Ecto neural progenitor cell (in vitro differentiated cells): ENCODE data around the gene XPNPEP2.

ENCODE experiments used
- DNase-seq: peaks from one replicate; pipeline ENCODE4 v3.0.0-alpha.2; 2018; ENCODE audit warnings: low spot score

The XPNPEP2 gene, protein sequence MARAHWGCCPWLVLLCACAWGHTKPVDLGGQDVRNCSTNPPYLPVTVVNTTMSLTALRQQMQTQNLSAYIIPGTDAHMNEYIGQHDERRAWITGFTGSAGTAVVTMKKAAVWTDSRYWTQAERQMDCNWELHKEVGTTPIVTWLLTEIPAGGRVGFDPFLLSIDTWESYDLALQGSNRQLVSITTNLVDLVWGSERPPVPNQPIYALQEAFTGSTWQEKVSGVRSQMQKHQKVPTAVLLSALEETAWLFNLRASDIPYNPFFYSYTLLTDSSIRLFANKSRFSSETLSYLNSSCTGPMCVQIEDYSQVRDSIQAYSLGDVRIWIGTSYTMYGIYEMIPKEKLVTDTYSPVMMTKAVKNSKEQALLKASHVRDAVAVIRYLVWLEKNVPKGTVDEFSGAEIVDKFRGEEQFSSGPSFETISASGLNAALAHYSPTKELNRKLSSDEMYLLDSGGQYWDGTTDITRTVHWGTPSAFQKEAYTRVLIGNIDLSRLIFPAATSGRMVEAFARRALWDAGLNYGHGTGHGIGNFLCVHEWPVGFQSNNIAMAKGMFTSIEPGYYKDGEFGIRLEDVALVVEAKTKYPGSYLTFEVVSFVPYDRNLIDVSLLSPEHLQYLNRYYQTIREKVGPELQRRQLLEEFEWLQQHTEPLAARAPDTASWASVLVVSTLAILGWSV

DNA sequence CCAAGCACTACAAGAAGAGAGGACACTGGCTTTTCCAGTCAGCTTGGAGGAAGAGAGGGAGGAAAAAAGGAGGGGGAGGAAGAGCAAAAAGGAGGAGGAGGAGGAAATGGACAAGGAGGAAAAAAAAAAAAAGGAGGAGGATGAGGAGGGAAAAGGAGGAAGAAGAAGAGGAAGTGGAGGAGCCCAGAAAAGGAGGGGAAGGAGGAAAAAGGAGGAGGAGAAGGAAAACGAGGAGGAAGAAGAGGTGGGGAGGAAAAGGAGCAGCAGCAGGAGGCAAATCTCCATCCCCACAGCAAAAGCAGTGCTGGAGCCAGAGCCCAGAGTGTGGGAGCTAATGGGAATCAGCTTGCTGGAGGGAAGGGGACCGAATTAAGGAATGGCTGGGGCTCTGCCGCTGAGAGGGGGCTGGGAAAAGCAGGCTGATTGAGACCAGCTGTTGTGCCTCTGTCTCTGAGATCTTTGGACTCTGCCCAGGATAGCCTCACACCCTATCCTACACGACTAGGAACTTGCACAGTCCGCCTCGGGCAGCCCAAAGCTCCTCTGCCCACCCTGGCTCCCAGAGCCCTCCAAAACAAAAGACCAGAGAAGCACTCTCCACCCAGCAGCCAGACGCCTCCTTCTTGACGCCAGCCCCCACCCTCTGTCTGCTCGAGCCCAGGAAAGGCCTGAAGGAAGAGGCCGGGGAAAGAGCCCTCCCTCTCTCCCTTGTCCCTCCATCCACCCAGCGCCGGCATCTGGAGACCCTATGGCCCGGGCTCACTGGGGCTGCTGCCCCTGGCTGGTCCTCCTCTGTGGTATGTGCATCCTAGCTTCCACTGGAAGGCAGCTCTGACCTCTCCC lies at the start of gene XPNPEP2:
Gene XPNPEP2, plus strand, starts transcription at position 514 of the 843 bp plus-strand sequence. Its CDS starts 235 bp downstream, at position 749.
- DNase-seq = peak; percentile 53

DNA sequence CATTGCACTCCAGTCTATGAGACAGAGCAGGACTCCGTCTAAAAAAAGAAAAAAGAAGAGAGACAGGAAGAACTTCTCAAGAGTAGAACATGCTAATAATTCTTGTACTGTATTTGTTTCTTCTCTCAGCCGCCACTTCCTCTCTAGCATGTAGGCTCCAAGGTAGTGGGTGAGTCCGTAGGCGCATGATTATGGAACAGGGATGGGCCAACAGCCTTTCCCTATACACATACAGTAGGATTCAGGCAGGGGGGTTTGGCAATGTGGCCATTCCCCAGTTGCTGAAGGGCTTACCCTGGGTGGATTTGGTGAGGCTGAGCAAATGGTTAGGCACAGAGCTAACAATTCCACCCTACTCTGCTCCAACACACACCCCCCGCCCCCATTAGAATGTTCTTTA lies 49.0 kb upstream of the XPNPEP2 start:
- DNase-seq = no peak

DNA sequence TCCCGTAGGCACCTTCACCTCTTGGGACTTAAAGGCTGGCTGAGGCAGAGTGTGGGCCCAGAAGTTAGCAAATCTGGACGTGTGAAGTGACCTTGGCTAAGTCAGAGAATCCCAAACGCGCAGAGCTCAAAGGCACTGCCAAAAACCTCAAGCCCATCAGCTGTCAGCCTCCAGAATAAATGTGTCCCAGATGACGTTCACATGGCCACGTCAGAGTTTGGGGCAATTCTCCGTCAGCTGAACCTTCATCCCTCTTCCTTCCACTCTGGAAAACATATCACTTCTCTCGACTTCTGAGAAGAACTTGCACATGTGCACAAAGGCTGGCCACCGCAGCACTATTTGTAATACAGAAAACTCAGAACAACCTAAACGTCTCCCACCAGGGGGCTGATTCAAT lies 48.3 kb upstream of the XPNPEP2 start:
- DNase-seq = no peak

DNA sequence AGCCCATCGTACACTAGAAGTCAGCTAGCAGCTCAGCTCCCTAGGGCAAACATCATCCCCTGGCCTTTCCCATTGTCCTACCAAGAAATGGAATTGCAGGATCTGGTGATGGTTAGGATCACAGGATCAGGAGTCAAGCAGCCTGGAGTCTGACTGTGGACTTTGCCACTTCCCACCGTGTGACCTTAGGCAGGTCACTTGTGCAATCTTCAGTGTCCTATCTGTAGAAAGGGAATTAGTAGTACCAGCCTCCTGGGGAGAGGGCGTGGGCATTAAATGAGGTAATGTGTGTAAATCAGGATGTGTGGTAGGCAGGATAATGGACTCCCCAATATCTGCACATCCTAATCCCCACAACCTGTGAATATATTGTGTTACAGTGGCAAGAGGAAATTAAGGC lies 45.4 kb upstream of the XPNPEP2 start:
- no peak for DNase-seq

DNA sequence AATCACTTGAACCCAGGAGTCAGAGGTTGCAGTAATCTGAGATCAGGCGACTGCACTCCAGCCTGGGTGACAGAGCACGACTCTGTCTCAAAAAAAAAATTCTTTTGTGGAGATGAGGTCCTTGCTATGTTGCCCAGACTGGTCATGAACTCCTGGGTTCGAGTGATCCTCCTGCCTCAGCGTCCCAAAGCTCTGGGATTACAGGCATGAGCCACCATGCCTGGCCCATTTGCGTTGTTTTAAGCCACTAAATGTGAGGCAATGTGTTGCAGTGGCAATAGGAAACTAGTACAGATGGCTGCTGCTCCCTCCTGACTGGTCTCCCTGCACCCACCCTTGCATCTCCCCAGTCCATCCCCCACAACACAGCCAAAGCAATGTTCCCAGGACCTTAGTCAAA lies 44.0 kb upstream of the XPNPEP2 start:
- DNase-seq = peak; percentile 6

DNA sequence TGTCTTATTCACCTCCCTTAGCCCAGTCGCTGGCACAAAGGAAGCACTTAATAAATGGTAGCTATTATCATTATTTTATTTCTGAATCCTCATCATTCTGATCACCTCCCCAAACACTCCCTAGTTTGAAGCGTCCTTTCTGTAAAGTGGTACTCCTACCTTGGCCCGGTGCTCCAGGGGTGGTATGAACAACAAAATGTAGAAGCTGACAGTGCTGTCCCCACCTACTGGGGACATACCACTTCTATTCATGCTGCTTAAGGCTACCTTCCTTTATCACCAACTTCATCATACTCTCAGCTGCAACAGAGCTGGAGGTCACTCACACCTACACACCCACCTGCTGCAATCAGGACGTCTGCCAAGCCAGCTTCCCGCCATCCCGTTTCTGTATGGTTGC lies 43.2 kb upstream of the XPNPEP2 start:
- no peak for DNase-seq

DNA sequence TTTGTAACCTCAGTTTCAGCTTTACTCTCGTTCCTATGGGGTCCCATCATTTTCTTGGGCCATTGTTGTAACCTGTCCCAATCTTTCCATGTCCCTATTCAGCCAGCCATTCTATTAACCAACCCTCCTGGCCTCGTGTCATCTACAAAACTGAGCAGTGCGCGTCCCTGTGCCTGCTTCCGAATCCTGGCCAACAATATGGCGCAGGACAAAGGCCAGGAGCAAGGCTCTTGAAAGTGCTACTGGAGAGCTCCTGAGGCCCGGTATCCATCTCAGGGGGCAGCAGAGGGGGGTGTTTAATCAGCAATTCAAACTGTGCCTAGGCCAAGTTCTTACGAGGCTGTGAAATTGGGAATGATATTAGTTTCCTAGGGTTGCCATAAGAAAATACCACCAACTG lies 42.8 kb upstream of the XPNPEP2 start:
- peak; percentile 15 for DNase-seq

DNA sequence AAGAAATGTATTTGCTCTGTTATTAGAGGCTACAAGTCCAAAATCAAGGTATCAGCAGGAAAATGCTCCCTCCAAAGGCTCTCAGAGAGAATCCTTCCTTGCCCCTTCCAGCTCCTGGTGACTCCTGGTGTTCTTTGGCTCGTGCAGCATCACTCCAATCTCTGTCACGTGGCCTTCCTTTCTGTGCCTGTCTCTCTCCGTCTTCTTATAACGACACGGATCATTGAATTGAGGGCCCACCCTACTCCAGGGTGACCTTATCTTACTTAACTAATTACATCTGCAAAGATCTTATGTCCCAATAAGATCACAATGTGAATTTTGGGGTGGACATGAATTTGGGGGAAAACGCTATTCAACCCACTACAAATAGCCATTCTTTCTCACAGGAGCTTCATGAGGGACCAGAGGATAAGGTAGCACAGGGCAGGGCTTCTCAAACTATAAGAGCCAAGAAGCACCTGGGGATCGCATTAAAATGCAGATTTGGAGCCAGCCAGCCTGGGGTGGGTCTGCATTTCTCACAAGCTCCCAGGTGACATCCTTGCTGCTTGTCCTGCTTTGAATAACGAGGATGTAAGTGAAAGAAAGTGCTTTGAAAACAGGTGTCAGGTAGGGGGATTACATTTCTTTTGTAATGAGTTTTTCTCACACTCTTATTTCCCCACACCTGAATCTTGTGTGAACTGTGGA lies 42.2 kb upstream of the XPNPEP2 start:
- DNase-seq = peak; percentile 7

DNA sequence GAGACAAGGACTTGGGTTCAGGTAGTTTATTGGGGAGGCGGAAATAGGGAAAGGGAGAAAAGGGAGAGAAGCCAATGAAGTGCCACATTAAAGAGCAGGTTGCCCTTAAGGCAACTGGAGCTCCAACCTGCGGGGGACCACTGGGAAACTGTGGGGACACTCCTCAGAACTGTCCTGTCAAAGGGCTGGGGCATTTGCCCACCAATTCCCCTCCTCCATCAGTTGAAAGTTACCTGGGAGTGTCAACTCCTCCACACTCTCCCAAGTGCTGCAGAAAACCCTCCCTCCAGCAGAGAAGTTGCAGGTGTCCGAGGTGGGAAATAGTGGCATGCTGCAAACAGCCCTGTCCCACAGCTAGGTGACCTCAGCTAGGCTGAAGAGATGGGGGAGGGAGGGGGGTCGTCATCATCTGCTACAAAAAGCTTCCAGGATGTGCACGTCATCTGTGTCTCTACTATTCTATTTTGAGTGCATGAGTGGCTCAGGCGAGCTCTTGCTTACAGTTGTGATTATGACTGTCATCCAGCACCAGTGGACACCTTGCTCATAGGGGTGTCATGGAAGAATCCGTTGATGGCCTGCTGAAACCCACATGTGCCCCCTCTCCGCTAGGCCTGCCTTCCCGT lies 41.5 kb upstream of the XPNPEP2 start:
- DNase-seq = peak; percentile 3

DNA sequence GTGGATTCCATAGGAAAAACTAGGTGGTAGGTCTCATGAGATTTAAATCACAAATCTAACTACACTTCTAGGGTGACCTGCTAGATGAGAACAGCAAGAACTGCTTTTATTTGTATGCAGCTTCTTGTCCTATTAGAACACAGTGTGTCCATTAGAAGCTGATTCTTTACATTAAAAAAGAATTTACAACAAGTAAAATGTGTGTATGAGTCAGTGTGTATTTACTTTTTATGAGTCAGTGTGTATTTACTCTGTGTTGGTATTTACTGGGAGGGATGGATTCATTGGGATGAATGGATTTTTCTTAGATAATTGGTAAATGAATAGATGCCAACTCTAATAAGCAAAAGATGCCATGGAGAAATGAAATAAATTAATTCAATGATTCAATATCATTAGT lies 40.6 kb upstream of the XPNPEP2 start:
- DNase-seq = no peak

DNA sequence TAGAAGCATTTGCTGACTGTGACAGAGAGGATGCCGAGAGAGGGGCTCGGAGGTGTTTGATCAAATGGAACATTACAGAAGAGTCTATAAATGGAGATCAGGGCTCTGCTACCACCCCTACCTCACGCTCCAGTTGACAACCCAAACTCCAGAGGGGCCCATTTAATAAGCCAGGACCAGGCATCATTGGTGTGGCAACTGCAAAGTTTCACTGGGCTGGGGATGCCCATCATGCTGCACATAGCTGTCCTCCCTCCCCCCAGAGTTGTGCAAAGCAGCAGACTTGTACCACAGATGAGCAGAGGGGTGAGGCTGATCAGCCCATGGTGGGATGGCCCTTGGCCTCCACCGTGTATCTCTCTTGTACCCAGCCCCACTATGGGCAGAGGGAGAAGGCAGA lies 38.2 kb upstream of the XPNPEP2 start:
- DNase-seq = no peak

DNA sequence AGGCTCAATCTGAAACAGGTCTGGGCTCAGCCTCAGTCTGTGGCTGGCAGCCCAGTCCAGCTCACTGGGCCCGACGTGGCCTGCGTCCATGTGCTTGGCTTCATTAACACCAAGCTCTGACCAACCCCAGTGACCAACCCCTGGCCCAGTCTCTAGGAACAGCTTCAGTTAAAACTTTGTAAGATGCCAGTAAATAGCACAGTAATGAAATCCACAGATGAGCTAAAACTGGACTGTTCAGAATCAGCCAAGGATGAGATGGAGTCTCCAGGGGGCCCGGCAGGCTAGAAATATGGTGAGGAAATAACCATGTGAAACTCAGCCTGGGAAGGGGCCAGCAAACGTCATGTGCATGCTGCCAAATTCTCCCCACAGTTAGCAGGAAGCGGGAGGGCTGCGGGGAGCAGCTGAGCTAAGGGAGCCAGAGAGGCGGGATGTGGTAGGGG lies 37.1 kb upstream of the XPNPEP2 start:
- no peak for DNase-seq

DNA sequence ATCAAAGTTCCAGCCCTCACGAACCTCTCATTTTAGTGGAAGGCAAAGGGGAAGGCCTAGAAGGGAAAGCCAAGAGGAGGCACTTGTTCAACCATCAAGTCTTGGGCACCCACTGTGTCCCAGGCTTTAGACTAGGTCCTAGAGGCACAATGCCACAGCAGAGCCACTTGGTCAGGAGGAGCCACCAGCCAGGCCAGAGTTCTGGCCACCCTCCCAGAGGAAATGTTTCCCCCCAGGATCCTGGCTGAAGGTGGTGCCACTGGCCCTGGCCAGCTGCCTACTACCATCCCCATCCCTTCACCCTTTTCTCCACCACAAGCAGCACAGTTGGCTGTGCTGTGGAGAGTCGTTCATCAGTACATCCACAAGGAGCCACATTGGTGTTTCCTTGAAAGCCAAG lies 34.3 kb upstream of the XPNPEP2 start:
- no peak for DNase-seq

DNA sequence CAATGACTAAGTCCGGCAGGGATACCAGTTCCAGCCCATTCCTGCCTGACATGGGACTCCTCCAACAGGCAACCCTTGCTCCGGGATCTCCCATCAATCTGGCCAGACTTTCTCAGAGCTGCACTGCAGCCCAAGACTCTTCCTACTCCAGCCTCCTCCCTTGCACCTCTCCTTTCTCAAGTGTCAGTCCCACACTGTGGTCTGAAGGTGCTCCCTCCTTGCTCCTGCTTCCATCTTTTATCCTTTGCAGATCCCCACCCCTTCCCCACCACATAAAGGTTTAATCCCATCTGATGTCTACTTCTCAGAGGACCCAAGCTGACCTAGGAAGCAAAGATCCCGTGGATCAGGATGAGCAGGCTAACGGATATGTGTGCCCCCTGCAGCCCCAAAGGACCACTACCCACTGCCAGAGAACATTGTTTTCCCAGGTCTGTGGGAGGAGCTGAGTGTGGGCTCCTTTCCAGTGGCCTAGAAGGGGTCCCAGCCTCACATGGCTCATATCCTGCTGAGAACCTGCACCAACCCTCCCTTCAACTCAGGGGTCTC lies 33.3 kb upstream of the XPNPEP2 start:
- DNase-seq = no peak

DNA sequence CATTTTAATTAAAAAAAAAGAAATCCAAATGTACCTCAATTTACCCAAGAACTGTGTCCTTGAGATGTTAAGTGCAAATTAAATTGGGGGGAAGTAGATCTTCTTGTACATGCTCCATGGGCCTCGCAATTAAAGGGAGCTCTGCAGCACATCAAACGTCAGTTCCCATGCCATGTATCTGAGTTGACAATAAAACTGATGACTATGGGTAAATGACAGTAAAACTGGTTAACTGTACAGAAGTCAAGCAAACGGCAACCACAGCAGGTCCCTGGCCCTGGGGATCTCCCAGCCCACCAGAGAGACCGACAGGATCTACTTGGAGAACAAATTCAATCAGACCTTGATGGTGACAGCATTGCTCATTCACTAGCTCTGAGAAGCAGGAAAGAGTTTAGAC lies 32.8 kb upstream of the XPNPEP2 start:
- DNase-seq = no peak

DNA sequence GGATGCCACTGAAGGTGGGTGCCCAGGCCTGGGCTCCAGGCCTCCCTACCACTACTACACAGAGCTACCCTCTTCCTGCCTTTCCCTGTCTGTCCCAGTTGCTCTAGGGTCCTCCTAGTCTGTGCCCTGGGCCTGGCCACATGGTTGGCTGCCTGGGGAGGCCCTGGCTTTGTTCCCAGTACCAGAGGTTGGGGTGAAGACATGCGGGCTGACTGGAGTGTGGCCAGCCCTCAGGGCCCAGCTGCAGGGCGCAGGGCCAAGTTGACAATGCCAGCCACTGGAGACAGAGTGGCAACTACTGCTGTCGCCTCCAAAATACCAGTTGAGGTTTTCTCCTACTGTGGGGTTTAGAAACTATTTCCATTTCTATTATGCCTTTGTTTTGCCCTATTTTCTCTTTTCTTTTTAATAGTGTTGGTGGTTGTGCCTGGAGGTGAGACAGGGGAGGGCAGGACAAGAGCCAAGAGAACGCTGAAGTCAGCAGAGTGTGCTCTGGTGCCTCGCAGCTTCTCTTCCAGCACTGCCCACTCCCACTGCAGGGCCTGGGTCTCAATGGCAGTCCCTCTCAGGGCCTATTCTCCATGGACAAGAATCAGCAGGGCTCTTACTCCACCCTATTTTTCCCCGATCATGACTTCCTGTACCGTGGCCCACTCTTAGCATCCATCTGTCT lies 32.2 kb upstream of the XPNPEP2 start:
- no peak for DNase-seq

DNA sequence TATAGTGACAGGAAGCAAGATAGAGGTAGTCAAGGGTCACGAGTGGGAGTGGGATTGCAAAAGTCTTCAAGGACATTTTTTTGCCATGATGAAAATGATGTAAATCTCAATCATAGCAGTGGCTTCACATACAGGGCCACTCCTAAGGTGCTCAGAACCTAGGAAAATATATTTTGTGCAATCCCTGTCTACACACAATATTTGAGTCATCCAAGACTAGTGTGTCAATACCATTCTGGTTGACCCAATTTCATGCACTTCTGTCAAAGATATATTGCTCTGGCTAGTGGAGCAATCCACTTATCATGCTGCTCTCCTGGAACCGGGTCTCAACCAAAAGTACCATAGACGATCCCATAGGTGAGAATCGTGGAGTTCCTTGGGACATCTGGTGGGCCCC lies 24.2 kb upstream of the XPNPEP2 start:
- no peak for DNase-seq

DNA sequence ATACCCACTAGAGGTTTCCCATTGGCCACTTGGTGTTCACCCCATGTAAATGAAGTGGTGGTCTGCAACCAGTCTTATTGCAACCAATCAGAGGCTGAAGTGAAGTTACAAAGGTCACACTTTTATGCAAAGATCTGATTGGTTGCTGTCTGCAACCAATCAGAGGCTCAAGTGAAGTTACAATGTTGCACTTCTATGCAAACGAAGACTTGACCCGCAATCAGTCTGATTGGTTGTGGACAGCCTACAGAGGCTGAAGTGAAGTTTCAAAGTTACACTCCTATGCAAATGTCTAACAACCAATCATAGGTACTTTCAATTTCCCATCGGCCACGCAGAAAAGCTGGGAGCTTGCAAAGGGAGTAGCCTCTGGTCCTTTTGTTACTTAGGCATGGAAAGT lies 22.3 kb upstream of the XPNPEP2 start:
- no peak for DNase-seq

DNA sequence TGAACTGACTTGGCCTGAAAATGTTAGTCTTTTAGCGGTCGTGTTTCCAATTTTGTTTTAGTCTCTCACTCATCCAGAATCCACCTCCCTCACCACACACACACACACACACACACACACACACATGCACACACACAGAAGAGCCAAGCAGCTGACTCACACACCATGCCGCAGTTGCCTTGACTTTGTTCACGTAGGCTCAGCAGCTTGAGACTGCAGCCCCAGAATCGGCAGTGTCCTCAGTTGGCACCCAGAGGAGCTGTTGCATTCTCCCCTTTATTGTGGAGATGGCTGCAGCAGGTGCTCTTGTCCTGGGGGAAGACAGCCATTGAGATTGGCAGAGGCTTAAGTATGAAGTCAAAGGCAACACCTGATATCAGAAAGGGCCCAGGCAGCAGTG lies 20.9 kb upstream of the XPNPEP2 start:
- no peak for DNase-seq

DNA sequence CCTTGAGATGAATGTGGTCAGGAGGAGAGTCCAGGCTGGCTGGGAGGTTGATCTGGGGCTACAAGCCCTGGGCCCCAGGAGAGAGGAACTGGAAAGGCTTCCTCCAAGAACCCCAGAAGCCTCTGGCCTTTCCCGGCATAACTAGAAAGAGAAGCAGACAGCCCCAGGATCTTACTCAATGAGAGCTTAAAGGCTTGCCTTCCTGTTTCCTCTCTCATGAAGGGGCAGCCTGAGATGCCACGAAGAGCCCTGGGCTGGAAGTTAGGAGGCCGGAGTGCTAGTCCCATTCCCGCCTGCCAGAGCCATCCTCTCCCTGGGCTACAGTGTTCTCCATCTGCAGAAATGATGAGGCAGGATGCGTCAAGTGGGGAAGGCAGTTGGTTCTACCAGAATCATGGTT lies 20.1 kb upstream of the XPNPEP2 start:
- DNase-seq = no peak

DNA sequence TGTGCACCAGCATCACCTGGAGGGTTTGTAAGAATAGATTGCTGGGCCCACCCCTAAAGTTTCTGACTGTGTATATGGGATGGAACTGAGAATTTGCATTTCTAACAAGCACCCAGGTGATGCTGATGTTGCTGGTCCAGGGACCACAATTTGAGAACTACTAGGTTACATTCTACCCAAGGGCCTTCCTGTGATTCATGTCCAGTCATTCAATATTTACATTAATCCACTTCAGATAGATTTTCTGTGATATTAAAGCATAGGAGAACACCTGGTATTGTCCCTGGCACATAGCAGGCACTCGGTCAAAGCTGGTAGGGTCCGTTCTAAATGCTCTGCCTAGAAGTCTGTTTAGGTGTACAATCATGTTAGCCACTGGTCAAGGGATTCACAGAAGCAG lies 19.5 kb upstream of the XPNPEP2 start:
- no peak for DNase-seq
